Natural killer cell (primary cell): ENCODE results near the gene NBR1. TPM values are rescaled to one million over a fixed set of nuclear protein-coding genes. Genes with fewer than 3 reads are reported as not detected.

Experiments
- ATAC-seq, 3 donors: fragments of 150-1000 bp in 2 of 3; fragments of 200-7000 bp in 1 of 3; cut with Tn5 transposase; 1 replicate in 1 of 3; 2 replicates in 2 of 3; pipeline ENCODE4 v1.10.0; 2021; ENCODE audit warnings: mild to moderate bottlenecking in 2 of 3, moderate library complexity in 2 of 3
- DNase-seq, 2 donors: peaks; one replicate each; pipeline versions ENCODE4 v3.0.0 to v3.0.0-alpha.2; 2013 to 2021; ENCODE audit warnings: mixed read lengths in 1 of 2
- H3K27ac ChIP-seq: one replicate; pipeline ENCODE4 v1.5.1; 2013; ENCODE audit warnings: mild to moderate bottlenecking, low read length
- H3K27me3 ChIP-seq: one replicate; pipeline ENCODE4 v1.6.1; 2013; ENCODE audit warnings: low read length; ENCODE audit not compliant: control insufficient read depth, insufficient read depth
- H3K36me3 ChIP-seq: one replicate; pipeline ENCODE4 v1.6.1; 2013; ENCODE audit warnings: low read length; ENCODE audit not compliant: control insufficient read depth, insufficient read depth
- H3K4me1 ChIP-seq: one replicate; pipeline ENCODE4 v1.6.1; 2013; ENCODE audit warnings: low read length; ENCODE audit not compliant: control insufficient read depth, insufficient read depth
- H3K4me3 ChIP-seq: one replicate; pipeline ENCODE4 v1.5.1; 2013; ENCODE audit warnings: low read length
- H3K9me3 ChIP-seq: one replicate; pipeline ENCODE4 v1.6.1; 2013; ENCODE audit warnings: low read length; ENCODE audit not compliant: control insufficient read depth, insufficient read depth
- H3K27ac Mint-ChIP-seq, 2 donors: one replicate each; pipeline ENCODE4 v1.8.0; 2022; ENCODE audit warnings: mild to moderate bottlenecking in 2 of 2, mixed read lengths in 2 of 2, moderate library complexity in 1 of 2
- H3K27me3 Mint-ChIP-seq, 2 donors: one replicate each; pipeline ENCODE4 v1.8.0; 2022; ENCODE audit warnings: low read depth in 2 of 2, mixed read lengths in 2 of 2
- H3K36me3 Mint-ChIP-seq: one replicate; pipeline ENCODE4 v1.8.0; 2022; ENCODE audit warnings: mixed read lengths
- H3K4me1 Mint-ChIP-seq, 2 donors: one replicate each; pipeline ENCODE4 v1.8.0; 2022; ENCODE audit warnings: mixed read lengths in 2 of 2
- H3K4me3 Mint-ChIP-seq: one replicate; pipeline ENCODE4 v1.8.0; 2022; ENCODE audit warnings: mild to moderate bottlenecking, moderate library complexity, mixed read lengths
- H3K9me3 Mint-ChIP-seq, 2 donors: one replicate each; pipeline ENCODE4 v1.8.0; 2022; ENCODE audit warnings: mixed read lengths in 2 of 2
- CTCF ChIP-seq: fragments of 200-600 bp; IDR thresholded peaks from one replicate; pipeline ENCODE4 v1.8.0; 2022; ENCODE audit warnings: antibody characterized with exemption
- WGBS: methylation state at CpG from one replicate; pipeline ENCODE4 v1.1.7; 2013; ENCODE audit warnings: missing lambda C conversion rate; ENCODE audit not compliant: insufficient coverage; 5-methylcytosine and 5-hydroxymethylcytosine counted together
- intact Hi-C: fragments of 100-400 bp; cut with micrococcal nuclease; formaldehyde crosslinking; loops from one replicate; pipeline ENCODE4 v1.14.2; 2022
- total RNA-seq, 4 donors: library from RNA; stranded (reverse); fragments of 120-200 nt in 1 of 4; gene quantifications; one replicate each; pipeline versions ENCODE4 v1.2.3 to v1.2.4, GENCODE V29; 2013 to 2022

Gene NBR1
- total RNA-seq, 3 donors from 2014 or later (not counting 1 experiment from before 2014, with no cell fraction given), result 63.3 to 74.8 (median 67.0) TPM

GRCh38 chr17:43217614-43218087 lies 46.6 kb downstream of the NBR1 start:
- Histone ChIP-seq H3K9me3 (no peaks in the 10 kb centered on the region), H3K36me3 (peaks cover 29% of the 10 kb centered on the region), H3K4me1 (peaks cover 11% of the 10 kb centered on the region), H3K4me3 (no peak overlapping the region), H3K27me3 (no peaks in the 10 kb centered on the region), H3K27ac (no peak overlapping the region)
- no peaks in the 10 kb centered on the region for H3K36me3 Mint-ChIP-seq
- ATAC-seq, result no peak
- intact Hi-C loops, result no loop called here
- peak overlapping the region in 1 of 2 donors; percentile 36 for H3K27ac Mint-ChIP-seq
- DNase-seq, result no peak
- no peaks in the 10 kb centered on the region for H3K9me3 Mint-ChIP-seq
- no peaks in the 10 kb centered on the region for H3K27me3 Mint-ChIP-seq
- WGBS, result 100% methylated on average over 2 of the region's 2 CpGs
- no peak overlapping the region for H3K4me3 Mint-ChIP-seq
- peaks cover 3 to 28% of the 10 kb centered on the region in 2 donors for H3K4me1 Mint-ChIP-seq
- no peak for TF ChIP-seq CTCF

- peaks cover 26% of the 10 kb centered on the region for H3K36me3 ChIP-seq
- no peak for TF ChIP-seq CTCF
- H3K4me3 ChIP-seq, result no peak overlapping the region
- H3K9me3 ChIP-seq, result no peaks in the 10 kb centered on the region
- 98% methylated on average over 2 of the region's 2 CpGs for WGBS
- H3K27ac Mint-ChIP-seq, result peak overlapping the region in 1 of 2 donors; percentile 61
- H3K36me3 Mint-ChIP-seq, result no peaks in the 10 kb centered on the region
- no peak overlapping the region for H3K4me3 Mint-ChIP-seq
- intact Hi-C loops, result no loop called here
- no peaks in the 10 kb centered on the region for H3K27me3 ChIP-seq
- H3K4me1 Mint-ChIP-seq, result peaks cover under 1 to 21% of the 10 kb centered on the region in 2 donors
- H3K4me1 ChIP-seq, result peaks cover under 1% of the 10 kb centered on the region
- ATAC-seq, result no peak
- no peak overlapping the region for H3K27ac ChIP-seq
- DNase-seq, result no peak
- no peaks in the 10 kb centered on the region for H3K27me3 Mint-ChIP-seq
- H3K9me3 Mint-ChIP-seq, result no peaks in the 10 kb centered on the region
Measured at GRCh38 chr17:43219001-43219400, 48.0 kb downstream of the NBR1 start.

GRCh38 chr17:43219746-43220380 lies 48.8 kb downstream of the NBR1 start:
- intact Hi-C loops, result no loop called here
- Histone ChIP-seq H3K27me3 (no peaks in the 10 kb centered on the region), H3K4me3 (no peak overlapping the region), H3K4me1 (peaks cover 9% of the 10 kb centered on the region), H3K9me3 (no peaks in the 10 kb centered on the region), H3K27ac (no peak overlapping the region), H3K36me3 (peaks cover 23% of the 10 kb centered on the region)
- 93% methylated on average over 5 of the region's 8 CpGs for WGBS
- Mint-ChIP-seq H3K27ac (peak overlapping the region in 1 of 2 donors; percentile 61), H3K4me1 (peaks cover 7 to 30% of the 10 kb centered on the region in 2 donors), H3K36me3 (no peaks in the 10 kb centered on the region), H3K27me3 (no peaks in the 10 kb centered on the region), H3K9me3 (no peaks in the 10 kb centered on the region), H3K4me3 (no peak overlapping the region)
- DNase-seq (no peak), ATAC-seq (no peak)
- TF ChIP-seq CTCF, result no peak
